ENCODE measurements around the gene KIF23.
A peak's percentile ranks its signal among the peaks of the same experiment; 100 is the strongest.

Gene KIF23

GRCh38 chr15:69408841-69409240, 5.3 kb upstream of the KIF23 start:
- H3K4me2 ChIP-seq (ENCODE audit: insufficient read depth, low read length, poor library complexity, severe bottlenecking), result no peak overlapping the region
- no peaks in the 10 kb centered on the region for H3K27me3 ChIP-seq (ENCODE audit: control insufficient read depth in 3 of 3, insufficient read depth in 3 of 3, low read depth in 1 of 3, low read length in 3 of 3)
- H3K9ac ChIP-seq (ENCODE audit: low read depth, low read length, poor library complexity), result no peak overlapping the region
- H4K91ac ChIP-seq (ENCODE audit: low read depth, low read length, poor library complexity), result no peak overlapping the region
- H3K79me1 ChIP-seq (ENCODE audit: low read depth, low read length), result no peaks in the 10 kb centered on the region
- WGBS, 2 donors (ENCODE audit: extremely low coverage in 2 of 2, insufficient read length in 2 of 2, insufficient replicate concordance in 1 of 2), result no CpG with 5 or more reads among the region's 3 CpGs
- H3K27ac ChIP-seq (replicated peaks; ENCODE audit: low read length), result no peak overlapping the region
- no peak overlapping the region for H3K4me3 ChIP-seq (ENCODE audit: low read length in 2 of 2)
- H2AFZ ChIP-seq (ENCODE audit: low read length), result no peak overlapping the region
- DNase-seq (ENCODE audit: low spot score), result no peak
- H2BK15ac ChIP-seq (ENCODE audit: low read length), result no peak overlapping the region
- H3K4ac ChIP-seq (ENCODE audit: low read length), result no peak overlapping the region
- H2BK12ac ChIP-seq (ENCODE audit: low read length), result no peak overlapping the region
- H3K18ac ChIP-seq (ENCODE audit: low read length), result no peak overlapping the region
- no peaks in the 10 kb centered on the region for H3K4me1 ChIP-seq (ENCODE audit: control insufficient read depth in 2 of 2, insufficient read depth in 1 of 2, low read depth in 1 of 2, low read length in 2 of 2)
- no peak overlapping the region for H3K23ac ChIP-seq (ENCODE audit: low read depth, low read length, poor library complexity)
- H3K14ac ChIP-seq (ENCODE audit: low read length), result no peak overlapping the region
- no peaks in the 10 kb centered on the region for H3K9me3 ChIP-seq (replicated peaks in 1 of 2; ENCODE audit: control insufficient read depth in 2 of 2, insufficient read depth in 1 of 2, low read depth in 1 of 2, low read length in 2 of 2)
- no peak overlapping the region for H2BK120ac ChIP-seq (ENCODE audit: low read depth, low read length)
- H4K8ac ChIP-seq (ENCODE audit: low read depth, low read length), result no peak overlapping the region
- H3K36me3 ChIP-seq (replicated peaks in 1 of 2; ENCODE audit: control insufficient read depth in 2 of 2, insufficient read depth in 2 of 2, low read length in 2 of 2), result no peaks in the 10 kb centered on the region
- no peak overlapping the region for H2AK5ac ChIP-seq (ENCODE audit: low read depth, low read length)
- no peak overlapping the region for H2BK5ac ChIP-seq (ENCODE audit: low read length)

- Histone ChIP-seq H2AFZ (ENCODE audit: low read length) (no peak overlapping the region), H3K27ac (replicated peaks; ENCODE audit: low read length) (no peak overlapping the region), H4K8ac (ENCODE audit: low read depth, low read length) (no peak overlapping the region), H4K91ac (ENCODE audit: low read depth, low read length, poor library complexity) (no peak overlapping the region), H2BK15ac (ENCODE audit: low read length) (no peak overlapping the region), H3K79me1 (ENCODE audit: low read depth, low read length) (peaks cover 1% of the 10 kb centered on the region), H3K4me2 (ENCODE audit: insufficient read depth, low read length, poor library complexity, severe bottlenecking) (no peak overlapping the region), H3K4ac (ENCODE audit: low read length) (no peak overlapping the region), H3K36me3 (replicated peaks in 1 of 2; ENCODE audit: control insufficient read depth in 2 of 2, insufficient read depth in 2 of 2, low read length in 2 of 2) (no peaks in the 10 kb centered on the region), H2AK5ac (ENCODE audit: low read depth, low read length) (no peak overlapping the region), H3K23ac (ENCODE audit: low read depth, low read length, poor library complexity) (no peak overlapping the region), H2BK12ac (ENCODE audit: low read length) (no peak overlapping the region), H3K18ac (ENCODE audit: low read length) (no peak overlapping the region), H2BK5ac (ENCODE audit: low read length) (no peak overlapping the region), H3K9me3 (replicated peaks in 1 of 2; ENCODE audit: control insufficient read depth in 2 of 2, insufficient read depth in 1 of 2, low read depth in 1 of 2, low read length in 2 of 2) (no peaks in the 10 kb centered on the region), H3K4me3 (ENCODE audit: low read length in 2 of 2) (no peak overlapping the region), H3K14ac (ENCODE audit: low read length) (no peak overlapping the region), H3K27me3 (ENCODE audit: control insufficient read depth in 3 of 3, insufficient read depth in 3 of 3, low read depth in 1 of 3, low read length in 3 of 3) (no peaks in the 10 kb centered on the region), H3K4me1 (ENCODE audit: control insufficient read depth in 2 of 2, insufficient read depth in 1 of 2, low read depth in 1 of 2, low read length in 2 of 2) (no peaks in the 10 kb centered on the region), H3K9ac (ENCODE audit: low read depth, low read length, poor library complexity) (peak overlapping the region; percentile 64), H2BK120ac (ENCODE audit: low read depth, low read length) (no peak overlapping the region)
- no peak for DNase-seq (ENCODE audit: low spot score)
- WGBS, 2 donors (ENCODE audit: extremely low coverage in 2 of 2, insufficient read length in 2 of 2, insufficient replicate concordance in 1 of 2), result no CpG with 5 or more reads among the region's 9 CpGs
Measured at GRCh38 chr15:69410248-69410874, 3.8 kb upstream of the KIF23 start.

- H3K18ac ChIP-seq (ENCODE audit: low read length), result no peak overlapping the region
- H3K14ac ChIP-seq (ENCODE audit: low read length), result no peak overlapping the region
- H3K36me3 ChIP-seq (replicated peaks in 1 of 2; ENCODE audit: control insufficient read depth in 2 of 2, insufficient read depth in 2 of 2, low read length in 2 of 2), result peaks cover 0 to 12% of the 10 kb centered on the region in 2 donors
- no peak overlapping the region for H3K23ac ChIP-seq (ENCODE audit: low read depth, low read length, poor library complexity)
- H2BK5ac ChIP-seq (ENCODE audit: low read length), result no peak overlapping the region
- no peak overlapping the region for H2AFZ ChIP-seq (ENCODE audit: low read length)
- no peak overlapping the region for H3K27ac ChIP-seq (replicated peaks; ENCODE audit: low read length)
- H4K8ac ChIP-seq (ENCODE audit: low read depth, low read length), result no peak overlapping the region
- peaks cover 0 to 2% of the 10 kb centered on the region in 2 donors for H3K4me1 ChIP-seq (ENCODE audit: control insufficient read depth in 2 of 2, insufficient read depth in 1 of 2, low read depth in 1 of 2, low read length in 2 of 2)
- H3K79me1 ChIP-seq (ENCODE audit: low read depth, low read length), result peaks cover 1% of the 10 kb centered on the region
- no peak overlapping the region for H3K4me3 ChIP-seq (ENCODE audit: low read length in 2 of 2)
- no peak for DNase-seq (ENCODE audit: low spot score)
- no peak overlapping the region for H2BK120ac ChIP-seq (ENCODE audit: low read depth, low read length)
- H3K27me3 ChIP-seq (ENCODE audit: control insufficient read depth in 3 of 3, insufficient read depth in 3 of 3, low read depth in 1 of 3, low read length in 3 of 3), result no peaks in the 10 kb centered on the region
- no peak overlapping the region for H3K4ac ChIP-seq (ENCODE audit: low read length)
- no peak overlapping the region for H2BK15ac ChIP-seq (ENCODE audit: low read length)
- H4K91ac ChIP-seq (ENCODE audit: low read depth, low read length, poor library complexity), result no peak overlapping the region
- H2AK5ac ChIP-seq (ENCODE audit: low read depth, low read length), result no peak overlapping the region
- no peaks in the 10 kb centered on the region for H3K9me3 ChIP-seq (replicated peaks in 1 of 2; ENCODE audit: control insufficient read depth in 2 of 2, insufficient read depth in 1 of 2, low read depth in 1 of 2, low read length in 2 of 2)
- no peak overlapping the region for H2BK12ac ChIP-seq (ENCODE audit: low read length)
- no peak overlapping the region for H3K4me2 ChIP-seq (ENCODE audit: insufficient read depth, low read length, poor library complexity, severe bottlenecking)
- H3K9ac ChIP-seq (ENCODE audit: low read depth, low read length, poor library complexity), result no peak overlapping the region
Measured at GRCh38 chr15:69412274-69412673, 1.9 kb upstream of the KIF23 start.

- no peak for DNase-seq (ENCODE audit: low spot score)
- no peaks in the 10 kb centered on the region for H3K27me3 ChIP-seq (ENCODE audit: control insufficient read depth in 3 of 3, insufficient read depth in 3 of 3, low read depth in 1 of 3, low read length in 3 of 3)
- no peak overlapping the region for H3K23ac ChIP-seq (ENCODE audit: low read depth, low read length, poor library complexity)
- no peak overlapping the region for H2BK15ac ChIP-seq (ENCODE audit: low read length)
- H3K9me3 ChIP-seq (replicated peaks in 1 of 2; ENCODE audit: control insufficient read depth in 2 of 2, insufficient read depth in 1 of 2, low read depth in 1 of 2, low read length in 2 of 2), result no peaks in the 10 kb centered on the region
- H3K4me2 ChIP-seq (ENCODE audit: insufficient read depth, low read length, poor library complexity, severe bottlenecking), result no peak overlapping the region
- H2AK5ac ChIP-seq (ENCODE audit: low read depth, low read length), result no peak overlapping the region
- no peak overlapping the region for H3K14ac ChIP-seq (ENCODE audit: low read length)
- H4K91ac ChIP-seq (ENCODE audit: low read depth, low read length, poor library complexity), result no peak overlapping the region
- H3K4me1 ChIP-seq (ENCODE audit: control insufficient read depth in 2 of 2, insufficient read depth in 1 of 2, low read depth in 1 of 2, low read length in 2 of 2), result peaks cover 0 to 2% of the 10 kb centered on the region in 2 donors
- H2AFZ ChIP-seq (ENCODE audit: low read length), result no peak overlapping the region
- no peak overlapping the region for H3K9ac ChIP-seq (ENCODE audit: low read depth, low read length, poor library complexity)
- peaks cover 1% of the 10 kb centered on the region for H3K79me1 ChIP-seq (ENCODE audit: low read depth, low read length)
- no peak overlapping the region for H2BK12ac ChIP-seq (ENCODE audit: low read length)
- no CpG with 5 or more reads among the region's 1 CpG for WGBS, 2 donors (ENCODE audit: extremely low coverage in 2 of 2, insufficient read length in 2 of 2, insufficient replicate concordance in 1 of 2)
- peaks cover 0 to 16% of the 10 kb centered on the region in 2 donors for H3K36me3 ChIP-seq (replicated peaks in 1 of 2; ENCODE audit: control insufficient read depth in 2 of 2, insufficient read depth in 2 of 2, low read length in 2 of 2)
- H3K27ac ChIP-seq (replicated peaks; ENCODE audit: low read length), result no peak overlapping the region
- no peak overlapping the region for H3K4ac ChIP-seq (ENCODE audit: low read length)
- no peak overlapping the region for H2BK120ac ChIP-seq (ENCODE audit: low read depth, low read length)
- no peak overlapping the region for H4K8ac ChIP-seq (ENCODE audit: low read depth, low read length)
- H3K18ac ChIP-seq (ENCODE audit: low read length), result no peak overlapping the region
- no peak overlapping the region for H3K4me3 ChIP-seq (ENCODE audit: low read length in 2 of 2)
- H2BK5ac ChIP-seq (ENCODE audit: low read length), result no peak overlapping the region
Measured at GRCh38 chr15:69412701-69413100, 1.4 kb upstream of the KIF23 start.

Data from neuronal stem cell (in vitro differentiated cells).